Stimulated activated CD8-positive, alpha-beta memory T cell treated with anti-CD3 and anti-CD28 coated beads, Interleukin-12 subunit alpha, Interleukin-12 subunit beta, amount 100 ng/mL, for 4 hours (primary cell): Measurements from ENCODE around the gene CEP162.
"Not testable (repeated sequence)": the region's sequence is repeated elsewhere in the genome, so short reads cannot be mapped to it uniquely, and the experiment has no call there.

Experiments
- DNase-seq: peaks from one replicate; pipeline ENCODE4 v3.0.0-alpha.2; 2020; ENCODE audit warnings: low read depth

The CEP162 gene, protein sequence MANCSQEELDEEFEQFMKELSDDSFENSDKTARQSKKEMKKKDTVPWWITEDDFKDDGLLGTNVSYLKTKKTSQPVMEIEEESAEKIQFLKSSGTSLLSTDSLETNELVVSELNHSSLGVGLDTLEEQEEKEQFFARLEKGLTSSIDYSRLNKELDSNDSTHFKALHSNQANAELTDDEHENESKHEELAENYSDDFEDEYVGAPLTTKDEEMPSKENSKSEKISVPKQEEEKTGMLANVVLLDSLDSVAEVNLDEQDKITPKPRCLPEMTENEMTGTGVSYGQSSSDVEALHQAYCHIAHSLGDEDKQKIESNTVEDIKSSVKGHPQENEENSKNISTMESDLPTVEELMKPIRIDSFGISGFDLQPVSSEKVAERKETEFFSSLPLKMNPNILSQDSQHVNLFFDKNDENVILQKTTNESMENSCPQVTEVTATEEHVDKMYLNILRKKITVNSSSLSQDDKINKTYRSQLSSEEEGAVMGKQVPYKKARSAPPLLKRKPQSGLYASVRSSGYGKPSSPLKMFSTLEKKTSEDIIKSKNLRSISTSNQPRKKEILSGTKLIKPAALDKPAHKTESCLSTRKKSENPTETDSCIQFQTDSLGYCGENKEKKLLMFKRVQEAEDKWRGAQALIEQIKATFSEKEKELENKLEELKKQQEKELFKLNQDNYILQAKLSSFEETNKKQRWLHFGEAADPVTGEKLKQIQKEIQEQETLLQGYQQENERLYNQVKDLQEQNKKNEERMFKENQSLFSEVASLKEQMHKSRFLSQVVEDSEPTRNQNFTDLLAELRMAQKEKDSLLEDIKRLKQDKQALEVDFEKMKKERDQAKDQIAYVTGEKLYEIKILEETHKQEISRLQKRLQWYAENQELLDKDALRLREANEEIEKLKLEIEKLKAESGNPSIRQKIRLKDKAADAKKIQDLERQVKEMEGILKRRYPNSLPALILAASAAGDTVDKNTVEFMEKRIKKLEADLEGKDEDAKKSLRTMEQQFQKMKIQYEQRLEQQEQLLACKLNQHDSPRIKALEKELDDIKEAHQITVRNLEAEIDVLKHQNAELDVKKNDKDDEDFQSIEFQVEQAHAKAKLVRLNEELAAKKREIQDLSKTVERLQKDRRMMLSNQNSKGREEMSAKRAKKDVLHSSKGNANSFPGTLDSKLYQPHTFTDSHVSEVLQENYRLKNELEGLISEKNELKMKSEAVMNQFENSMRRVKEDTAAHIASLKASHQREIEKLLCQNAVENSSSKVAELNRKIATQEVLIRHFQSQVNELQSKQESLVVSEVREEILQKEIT (N-terminal part only)

GRCh38 chr6:84227434-84228197, at the start of gene CEP162:
Gene CEP162, minus strand, starts transcription at chr6:84227643. Its CDS starts 1,250 bp downstream, at chr6:84226393.
- DNase-seq, result peak; percentile 79

DNA sequence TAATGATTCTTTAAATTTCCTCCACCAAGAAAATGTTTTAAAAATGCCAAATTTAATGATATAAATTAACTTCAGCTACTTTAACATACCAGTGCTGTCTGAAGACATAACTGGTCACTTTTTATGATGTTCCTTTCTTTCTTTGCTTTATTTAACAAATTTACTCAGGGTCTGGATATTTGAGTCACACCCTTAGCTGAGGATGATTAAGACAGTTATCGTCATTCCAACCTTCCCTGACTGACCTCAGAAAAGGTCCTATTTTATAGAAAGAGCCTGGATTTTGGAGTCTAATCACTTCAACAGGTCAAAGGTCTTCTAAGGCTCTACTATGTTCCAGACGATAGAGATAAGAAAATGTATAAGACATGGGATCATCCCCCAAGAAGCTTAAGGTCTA, 47.4 kb upstream of the CEP162 start:
- no peak for DNase-seq

DNA sequence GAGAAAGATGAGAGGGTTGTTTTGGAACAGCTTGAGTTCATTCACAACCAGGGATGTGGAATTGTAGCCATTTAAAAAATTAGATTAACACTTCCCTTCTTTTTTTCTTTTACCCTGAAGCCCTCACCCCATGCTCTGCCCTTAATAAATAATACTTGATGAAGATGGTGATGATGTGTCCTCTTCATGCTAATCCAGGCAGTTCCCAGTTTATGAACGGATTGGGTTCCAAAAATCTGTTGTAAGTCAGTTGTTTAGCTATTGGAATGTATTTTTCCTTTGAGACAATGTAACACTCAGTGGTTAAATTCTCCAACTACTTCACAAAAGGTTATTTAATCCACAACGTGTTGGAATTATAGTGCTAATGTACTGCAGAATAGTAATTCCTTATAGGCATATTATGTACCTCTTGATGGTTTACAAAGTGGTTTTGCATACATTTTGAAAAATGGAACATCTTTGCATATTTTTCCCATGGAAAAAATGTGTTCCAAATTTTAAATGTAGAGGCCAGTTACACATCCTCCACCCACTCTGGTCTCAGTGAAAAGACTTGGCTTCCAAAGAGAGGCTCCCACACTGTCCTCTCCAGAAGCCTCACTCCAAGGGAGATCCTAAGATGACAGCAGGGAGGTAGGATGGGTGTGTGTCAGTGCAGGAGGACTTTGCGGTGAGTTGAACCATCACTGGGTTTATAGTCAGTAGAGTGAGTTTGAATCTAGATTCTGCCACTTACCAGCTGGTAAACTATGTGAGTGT, 45.8 kb upstream of the CEP162 start:
- DNase-seq, result no peak

- DNase-seq, result no peak
Observed at GRCh38 chr6:84272298-84272697, 44.9 kb upstream of the CEP162 start.

DNA sequence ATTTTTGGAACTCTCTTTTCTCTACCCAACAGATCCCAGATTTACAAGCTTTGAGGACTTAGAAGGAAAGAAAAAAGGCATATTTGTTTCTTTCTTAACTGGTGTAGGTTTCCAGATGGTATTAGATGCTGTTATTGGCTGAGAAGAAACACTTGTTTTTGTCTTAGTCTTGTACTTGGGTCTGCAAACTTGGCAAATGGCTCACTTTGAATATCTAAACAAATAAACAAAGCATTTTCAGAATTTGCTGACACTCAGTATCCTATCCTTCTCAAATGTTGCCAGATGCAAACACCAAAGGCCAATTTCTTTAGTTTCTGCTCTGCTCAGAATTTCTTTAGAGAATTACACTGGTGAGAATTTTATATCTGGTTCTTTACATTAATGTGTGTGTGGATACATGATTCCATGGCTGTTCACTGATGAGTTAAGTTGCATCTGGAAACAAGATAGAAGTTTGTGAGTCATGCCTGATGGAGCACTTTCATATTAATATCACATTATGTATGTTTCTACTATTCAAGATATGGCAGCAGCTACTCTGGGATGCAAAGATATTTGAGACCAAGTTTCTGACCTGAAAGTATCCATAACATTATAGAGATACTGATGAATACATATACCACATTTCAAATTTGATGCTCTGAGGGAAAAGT, 43.7 kb upstream of the CEP162 start:
- no peak for DNase-seq

DNA sequence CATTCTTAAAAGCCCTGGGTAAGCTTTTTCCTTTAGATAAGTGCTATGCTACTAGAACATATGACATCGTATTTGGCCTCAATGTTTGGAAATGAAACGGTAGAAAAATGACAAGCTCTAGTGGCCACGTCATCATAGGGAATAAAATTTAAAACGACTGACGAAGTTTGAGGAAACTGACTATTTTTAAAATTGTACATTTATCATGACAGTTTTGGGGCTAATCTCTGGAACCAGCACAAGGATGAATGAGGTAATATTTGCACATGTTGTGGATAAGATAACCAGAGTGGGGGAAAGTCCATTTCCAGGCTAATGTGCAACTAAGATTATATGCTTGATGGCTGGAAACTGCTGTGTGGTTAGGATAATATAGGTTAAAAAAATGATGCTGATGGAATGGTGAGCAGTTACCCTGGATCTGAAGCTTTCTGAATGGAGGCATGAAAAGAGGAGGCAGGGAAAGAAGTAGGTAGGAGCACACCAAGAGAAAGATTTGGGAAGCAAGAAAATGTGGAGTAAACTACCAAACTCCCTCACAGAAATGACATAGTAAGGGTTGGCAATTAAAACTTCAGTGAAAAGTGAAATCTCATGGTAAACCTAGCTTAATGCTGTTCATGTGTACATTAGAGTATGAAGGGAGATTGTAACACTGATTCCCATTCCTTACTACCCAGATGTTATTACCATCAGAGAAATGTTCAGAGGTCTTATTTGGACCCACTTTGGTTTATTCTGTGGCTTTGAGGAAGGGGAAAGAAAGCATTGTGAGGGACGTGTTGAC, 42.7 kb upstream of the CEP162 start:
- no peak for DNase-seq

- no peak for DNase-seq
Observed at GRCh38 chr6:84268781-84269180, 41.3 kb upstream of the CEP162 start.

DNA sequence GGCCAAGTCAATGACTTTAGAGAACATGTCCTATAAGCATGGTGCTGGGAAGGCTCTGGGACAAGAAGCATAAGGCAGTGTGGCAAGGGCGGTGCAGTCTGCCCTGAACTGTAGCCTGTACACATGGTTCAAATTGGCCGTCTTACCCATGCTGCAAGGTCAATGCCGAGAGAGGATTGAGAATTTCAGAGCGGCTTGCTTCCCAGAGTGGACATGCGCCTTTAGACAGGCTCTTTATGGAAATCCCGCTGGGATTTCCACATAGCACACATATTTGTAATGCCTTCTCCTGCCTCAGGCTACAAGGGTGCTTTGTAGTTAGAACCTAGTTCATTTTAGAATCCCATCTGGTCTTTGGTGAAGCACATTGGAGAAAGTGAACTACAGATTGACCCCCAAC, 36.1 kb upstream of the CEP162 start:
- DNase-seq, result no peak

GRCh38 chr6:84260926-84261325, 33.5 kb upstream of the CEP162 start:
- no peak for DNase-seq

DNA sequence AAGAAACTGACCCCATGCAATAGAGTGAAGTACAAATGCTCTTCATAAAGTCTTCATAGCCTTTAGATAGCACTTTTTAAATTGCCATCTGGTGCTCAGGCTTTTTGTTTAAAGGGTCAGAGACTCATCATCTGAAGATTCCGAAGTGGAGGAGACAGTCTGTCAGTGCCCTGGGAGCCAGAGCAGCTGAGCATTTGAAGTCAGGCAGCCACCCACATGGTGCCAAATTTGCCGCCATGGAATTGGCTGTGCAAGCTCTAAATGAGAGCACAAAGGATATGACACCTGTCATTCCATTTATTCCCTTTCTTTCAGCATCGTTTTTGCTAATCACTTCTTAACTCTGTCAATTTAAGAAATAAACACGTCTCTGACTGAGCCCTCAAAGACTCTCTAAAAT, 32.8 kb upstream of the CEP162 start:
- DNase-seq, result no peak

- DNase-seq, result no peak
Observed at GRCh38 chr6:84258866-84259265, 31.4 kb upstream of the CEP162 start.

GRCh38 chr6:84258268-84258667, 30.8 kb upstream of the CEP162 start:
- no peak for DNase-seq

- no peak for DNase-seq
Observed at GRCh38 chr6:84255641-84256040, 28.2 kb upstream of the CEP162 start.

DNA sequence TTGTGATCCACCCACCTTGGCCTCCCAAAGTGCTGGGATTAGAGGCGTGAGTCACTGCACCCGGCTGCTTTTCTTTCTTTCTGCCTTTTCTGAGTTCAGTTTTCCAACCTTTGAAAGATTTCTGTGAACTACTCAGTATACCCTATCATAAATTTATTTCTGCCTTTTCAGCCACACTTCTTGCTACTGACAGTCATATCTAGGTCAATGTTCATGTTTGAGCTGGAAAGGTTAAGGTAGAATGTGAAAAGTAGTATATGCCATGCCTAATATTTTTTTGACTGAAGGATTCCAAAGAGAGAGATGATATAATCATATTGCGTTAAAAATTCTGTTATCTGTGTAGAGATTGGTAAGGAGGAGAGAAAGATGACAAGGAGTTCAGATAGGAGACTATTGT, 25.9 kb upstream of the CEP162 start:
- DNase-seq, result no peak

DNA sequence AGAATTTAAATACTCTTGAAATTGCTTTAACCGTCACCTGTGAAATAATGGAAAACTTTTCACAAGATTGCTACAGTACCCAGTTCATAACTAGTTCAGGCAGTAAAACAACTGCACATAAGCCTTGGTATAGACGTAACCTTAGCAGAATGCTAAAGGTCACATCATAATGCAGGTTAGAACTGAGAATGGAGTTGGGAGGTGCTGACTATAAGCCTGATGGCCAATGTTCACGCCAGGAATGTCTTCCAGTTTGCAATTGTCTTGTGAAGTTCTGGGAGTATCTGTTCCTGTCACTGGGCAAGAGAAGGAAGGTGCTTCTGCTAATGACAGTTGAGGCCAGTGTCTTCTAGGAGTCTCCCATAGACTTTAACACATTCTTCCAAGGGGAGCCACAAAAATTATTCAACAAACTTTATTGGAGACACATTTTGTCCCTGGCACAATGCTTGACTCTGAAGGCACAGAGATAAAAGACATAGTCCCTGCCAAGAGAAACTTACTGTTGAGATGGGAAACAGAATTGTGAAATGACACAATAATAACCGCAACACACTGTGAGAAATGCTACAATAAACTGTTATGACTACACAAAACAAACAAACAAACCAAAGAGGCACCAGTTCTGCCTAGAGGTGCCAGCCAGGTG, 24.6 kb upstream of the CEP162 start:
- no peak for DNase-seq

DNA sequence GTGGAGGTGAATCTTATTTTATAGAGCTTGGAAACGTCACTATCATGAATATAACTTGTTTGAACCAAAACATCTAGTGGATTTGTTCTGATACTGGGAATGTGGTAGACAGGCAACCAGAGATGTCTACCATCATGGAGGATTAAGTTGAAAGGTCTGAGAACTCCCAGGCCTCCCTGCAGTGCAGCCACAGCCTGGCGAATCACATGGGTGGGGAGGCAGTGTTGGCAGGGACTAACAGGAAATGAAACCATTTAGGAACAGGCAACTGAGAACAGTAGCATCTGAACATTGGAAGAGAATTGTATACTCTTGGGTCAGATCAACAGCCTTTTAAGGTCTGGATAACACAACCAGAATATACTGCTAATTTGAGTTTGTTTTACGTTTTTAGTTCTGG, 22.3 kb upstream of the CEP162 start:
- no peak for DNase-seq

DNA sequence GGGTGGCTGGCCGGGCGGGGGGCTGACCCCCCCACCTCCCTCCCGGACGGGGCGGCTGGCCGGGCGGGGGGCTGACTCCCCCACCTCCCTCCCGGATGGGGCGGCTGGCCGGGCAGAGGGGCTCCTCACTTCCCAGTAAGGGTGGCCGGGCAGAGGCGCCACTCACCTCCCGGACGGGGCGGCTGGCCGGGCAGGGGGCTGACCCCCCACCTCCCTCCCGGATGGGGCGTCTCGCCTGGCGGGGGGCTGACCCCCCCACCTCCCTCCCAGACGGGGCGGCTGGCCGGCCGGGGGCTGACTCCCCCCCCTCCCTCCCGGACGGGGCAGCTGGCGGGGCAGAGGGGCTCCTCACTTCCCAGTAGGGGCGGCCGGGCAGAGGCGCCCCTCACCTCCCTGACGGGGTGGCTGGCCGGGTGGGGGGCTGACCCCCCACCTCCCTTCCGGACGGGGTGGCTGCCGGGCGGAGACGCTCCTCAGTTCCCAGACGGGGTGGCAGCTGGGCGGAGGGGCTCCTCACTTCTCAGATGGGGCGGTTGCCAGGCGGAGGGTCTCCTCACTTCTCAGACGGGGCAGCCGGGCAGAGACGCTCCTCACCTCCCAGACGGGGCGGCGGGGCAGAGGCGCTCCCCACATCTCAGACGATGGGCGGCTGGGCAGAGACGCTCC, 17.1 kb upstream of the CEP162 start:
- not testable (repeated sequence) for DNase-seq

GRCh38 chr6:84243240-84243639, 15.8 kb upstream of the CEP162 start:
- DNase-seq, result no peak
